Spleen (tissue), 11 donors: ENCODE results near the gene MYO1G. TPM values are rescaled to one million over a fixed set of nuclear protein-coding genes. Genes with fewer than 3 reads are reported as not detected.

ENCODE experiments used
- DNase-seq: peaks from one replicate; pipeline ENCODE4 v3.0.0-alpha.2; 2020
- H3K27ac ChIP-seq, 8 donors: fragments of 200-600 bp; sonication (generic) in 7 of 8; 1 replicate in 4 of 8; 2 replicates in 4 of 8; pipeline versions ENCODE4 v1.5.0 to v1.8.0; 2016 to 2021; ENCODE audit warnings: inconsistent platforms in 4 of 8, mild to moderate bottlenecking in 4 of 8, moderate library complexity in 1 of 8
- H3K27me3 ChIP-seq, 7 donors: fragments of 200-600 bp; sonication (generic) in 6 of 7; replicated peaks in 1 of 7; 1 replicate in 4 of 7; 2 replicates in 3 of 7; pipeline versions ENCODE4 v1.5.0 to v1.8.0; 2016 to 2021; ENCODE audit warnings: inconsistent platforms in 3 of 7, mild to moderate bottlenecking in 1 of 7
- H3K36me3 ChIP-seq, 6 donors: fragments of 200-600 bp; sonication (generic) in 5 of 6; 1 replicate in 4 of 6; 2 replicates in 2 of 6; pipeline versions ENCODE4 v1.5.0 to v1.8.0; 2016 to 2021; ENCODE audit warnings: inconsistent platforms in 2 of 6
- H3K4me1 ChIP-seq, 6 donors: fragments of 200-600 bp; sonication (generic) in 5 of 6; 1 replicate in 3 of 6; 2 replicates in 3 of 6; pipeline versions ENCODE4 v1.5.0 to v1.8.0; 2016 to 2021; ENCODE audit warnings: inconsistent platforms in 3 of 6
- H3K4me3 ChIP-seq, 8 donors: fragments of 200-600 bp; sonication (generic) in 7 of 8; 1 replicate in 4 of 8; 2 replicates in 4 of 8; pipeline versions ENCODE4 v1.5.0 to v1.8.0; 2016 to 2021; ENCODE audit warnings: inconsistent platforms in 4 of 8, mild to moderate bottlenecking in 4 of 8, moderate library complexity in 2 of 8
- H3K9me3 ChIP-seq, 8 donors: fragments of 200-600 bp; sonication (generic) in 7 of 8; 1 replicate in 4 of 8; 2 replicates in 4 of 8; pipeline versions ENCODE4 v1.5.0 to v1.8.0; 2016 to 2021; ENCODE audit warnings: inconsistent platforms in 4 of 8
- CTCF ChIP-seq, 11 experiments: fragments of 200-600 bp in 7 of 11; fragments of 450-650 bp in 4 of 11; sonication (generic) in 4 of 11; IDR thresholded peaks in 8 of 11; conservative IDR thresholded peaks in 3 of 11; 1 replicate in 7 of 11; 2 replicates in 4 of 11; pipeline versions ENCODE4 v1.4.0 to v1.8.0; 2016 to 2021; ENCODE audit warnings: antibody characterized with exemption in 11 of 11, inconsistent platforms in 4 of 11, mild to moderate bottlenecking in 1 of 11
- POLR2A ChIP-seq, 3 donors: fragments of 450-650 bp; IDR thresholded peaks; one replicate each; pipeline ENCODE4 v1.5.1; 2017; ENCODE audit warnings: antibody characterized with exemption in 3 of 3, mild to moderate bottlenecking in 1 of 3
- POLR2AphosphoS5 ChIP-seq, 3 donors: sonication (generic); formaldehyde crosslinking; IDR thresholded peaks; one replicate each; pipeline ENCODE4 v1.5.1; 2017; ENCODE audit warnings: antibody characterized with exemption in 3 of 3
- WGBS, 5 donors: extraction: QIAGEN DNeasy Blood & Tissue Kit in 3 of 5; methylation state at CpG; one replicate each; pipeline versions ENCODE4 v1.1.5 to v1.1.7; 2013 to 2018; 5-methylcytosine and 5-hydroxymethylcytosine counted together
- intact Hi-C: fragments of 100-400 bp; cut with DNase I; formaldehyde crosslinking; loops from one replicate; pipeline ENCODE4 v1.15.0; 2023; ENCODE audit warnings: low total_unique reads
- polyA plus RNA-seq, 3 donors: library from polyadenylated mRNA; stranded (reverse); fragments of 200-250 nt; gene quantifications; one replicate each; pipeline ENCODE4 v1.2.1, GENCODE V29; 2013
- total RNA-seq, 7 donors: library from RNA; depleted of rRNA in 3 of 7; stranded (reverse); fragments of >200 nt in 3 of 7; fragmentation: NEBNext Ultra II Directional in 4 of 7; extraction: Animal tissue kit (Norgen Biotek cat#: 25700) in 4 of 7; gene quantifications; one replicate each; pipeline versions ENCODE4 v1.1.0 to v1.2.1, GENCODE V29; 2016 to 2021
- donor health status: healthy with polysubstance abuse.
- donor health status: DM: no; HTN: no; CAD: no; lungs with moderate emphysema.
- donor health status: DM: no; HTN: no; CAD: no.
- donor health status: Bipolar disorder and iron deficiency.
- donor health status: healthy.
- donor health status: DM: no; HTN: no; CAD: no.
- donor health status: DM: yes; HTN: yes; CAD: no.

The MYO1G gene
- total and polyA plus RNA-seq, 10 donors: 27.9 to 68.6 (median 59.1) TPM

- Histone ChIP-seq H3K27ac (no peak overlapping the region), H3K36me3 (no peaks in the 10 kb centered on the region), H3K4me3 (no peak overlapping the region), H3K9me3 (no peaks in the 10 kb centered on the region), H3K27me3 (no peaks in the 10 kb centered on the region), H3K4me1 (peaks cover 0 to 10% (median 6%) of the 10 kb centered on the region in 6 donors)
- TF ChIP-seq POLR2A (IDR thresholded peaks at IDR 0.05): no peak
- no peak for TF ChIP-seq POLR2AphosphoS5 (IDR thresholded peaks at IDR 0.05)
- TF ChIP-seq CTCF (IDR thresholded peaks at IDR 0.05 in 8 of 11, conservative IDR thresholded peaks at IDR 0.05 in 3 of 11): no peak
- 57 to 86% (median 64%) methylated on average over 3 of the region's 3 CpGs for WGBS, 5 donors
- intact Hi-C loops: loop anchor here (5.0 kb wide), 2 partner anchors 58 to 217 kb away; no protein-coding TSS in a partner anchor
- no peak for DNase-seq
Observed at GRCh38 chr7:44920119-44920518, 58.7 kb downstream of the MYO1G start.

GRCh38 chr7:44918029-44918428, 60.8 kb downstream of the MYO1G start:
- no peaks in the 10 kb centered on the region for H3K36me3 ChIP-seq
- TF ChIP-seq POLR2AphosphoS5 (IDR thresholded peaks at IDR 0.05) (no peak), POLR2A (IDR thresholded peaks at IDR 0.05) (no peak), CTCF (IDR thresholded peaks at IDR 0.05 in 8 of 11, conservative IDR thresholded peaks at IDR 0.05 in 3 of 11) (no peak)
- H3K4me3 ChIP-seq: no peak overlapping the region
- H3K4me1 ChIP-seq: peaks cover 0 to 15% (median 6%) of the 10 kb centered on the region in 6 donors
- intact Hi-C loops: no loop called here
- DNase-seq: no peak
- no peak overlapping the region for H3K27ac ChIP-seq
- H3K9me3 ChIP-seq: no peaks in the 10 kb centered on the region
- no peaks in the 10 kb centered on the region for H3K27me3 ChIP-seq

- Histone ChIP-seq H3K9me3 (no peaks in the 10 kb centered on the region), H3K4me3 (no peak overlapping the region), H3K27me3 (no peaks in the 10 kb centered on the region), H3K4me1 (peaks cover 0 to 20% (median 10%) of the 10 kb centered on the region in 6 donors), H3K27ac (no peak overlapping the region), H3K36me3 (no peaks in the 10 kb centered on the region)
- TF ChIP-seq CTCF (IDR thresholded peaks at IDR 0.05 in 8 of 11, conservative IDR thresholded peaks at IDR 0.05 in 3 of 11) (no peak), POLR2AphosphoS5 (IDR thresholded peaks at IDR 0.05) (no peak), POLR2A (IDR thresholded peaks at IDR 0.05) (no peak)
- intact Hi-C loops: no loop called here
- DNase-seq: no peak
- 86 to 96% (median 92%) methylated on average over 2 of the region's 2 CpGs for WGBS, 5 donors
Observed at GRCh38 chr7:44917465-44917864, 61.4 kb downstream of the MYO1G start.

- Histone ChIP-seq H3K36me3 (no peaks in the 10 kb centered on the region), H3K27ac (no peak overlapping the region), H3K27me3 (no peaks in the 10 kb centered on the region), H3K9me3 (no peaks in the 10 kb centered on the region), H3K4me3 (no peak overlapping the region), H3K4me1 (peaks cover 0 to 22% (median 12%) of the 10 kb centered on the region in 6 donors)
- 60 to 66% (median 63%) methylated on average over 10 of the region's 10 CpGs for whole genome bisulfite sequencing, 5 donors
- intact Hi-C loops: no loop called here
- no peak for DNase-seq
- TF ChIP-seq POLR2A (IDR thresholded peaks at IDR 0.05) (no peak), POLR2AphosphoS5 (IDR thresholded peaks at IDR 0.05) (no peak), CTCF (IDR thresholded peaks at IDR 0.05 in 8 of 11, conservative IDR thresholded peaks at IDR 0.05 in 3 of 11) (no peak)
Observed at GRCh38 chr7:44914992-44915607, 63.7 kb downstream of the MYO1G start.
